Retinal pigment epithelial cell (primary cell): ENCODE measurements around the gene SYF2.

Experiments used
- DNase-seq: peaks from one replicate; pipeline ENCODE4 v3.0.0-alpha.2; 2010; ENCODE audit warnings: low read depth
- H3K4me3 ChIP-seq: 2 replicates; pipeline ENCODE4 v1.5.1; 2011; ENCODE audit warnings: mild to moderate bottlenecking, low read length, control low read depth, moderate library complexity
- CTCF ChIP-seq: conservative IDR thresholded peaks from 2 replicates; pipeline ENCODE4 v1.5.1; 2011; ENCODE audit warnings: low read depth, low read length, control low read depth, inconsistent platforms

Gene SYF2

GRCh38 chr1:25197982-25198662 lies 34.2 kb downstream of the SYF2 start:
- no peak for DNase-seq
- no peak overlapping the region for H3K4me3 ChIP-seq
- TF ChIP-seq CTCF: no peak

GRCh38 chr1:25197235-25197975 lies 34.9 kb downstream of the SYF2 start:
- TF ChIP-seq CTCF: no peak

GRCh38 chr1:25196830-25197229 lies 35.5 kb downstream of the SYF2 start:
- H3K4me3 ChIP-seq: no peak overlapping the region
- DNase-seq: no peak
- TF ChIP-seq CTCF: no peak

More at GRCh38 chr1:25197235-25197975, 34.9 kb downstream of the SYF2 start:
- no peak overlapping the region for H3K4me3 ChIP-seq
- DNase-seq: no peak

- TF ChIP-seq CTCF: no peak
- H3K4me3 ChIP-seq: no peak overlapping the region
- no peak for DNase-seq
Observed at GRCh38 chr1:25195835-25196234, 36.5 kb downstream of the SYF2 start.

- no peak overlapping the region for H3K4me3 ChIP-seq
- DNase-seq: peak; percentile 34
- TF ChIP-seq CTCF: no peak
Observed at GRCh38 chr1:25194572-25195020, 37.7 kb downstream of the SYF2 start.

- TF ChIP-seq CTCF: no peak
- H3K4me3 ChIP-seq: no peak overlapping the region
- no peak for DNase-seq
Observed at GRCh38 chr1:25194054-25194453, 38.2 kb downstream of the SYF2 start.

GRCh38 chr1:25193229-25193628 lies 39.1 kb downstream of the SYF2 start:
- TF ChIP-seq CTCF: no peak

More at GRCh38 chr1:25193229-25193628, 39.1 kb downstream of the SYF2 start:
- no peak for DNase-seq
- H3K4me3 ChIP-seq: no peak overlapping the region
